Lung (tissue), 12 donors: ENCODE results near the gene G2E3. TPM values are rescaled to one million over a fixed set of nuclear protein-coding genes. Genes with fewer than 3 reads are reported as not detected.

ENCODE experiments used
- ATAC-seq: fragments of 200-7000 bp; cut with Tn5 transposase; one replicate; pipeline ENCODE4 v1.9.1; 2020; ENCODE audit warnings: moderate number of reproducible peaks; ENCODE audit not compliant: insufficient read depth, low FRiP score
- DNase-seq, 3 donors: peaks; one replicate each; pipeline ENCODE4 v3.0.0-alpha.2; 2013 to 2017
- H3K27ac ChIP-seq, 2 donors: one replicate each; pipeline ENCODE4 v1.5.1; 2013; ENCODE audit warnings: mild to moderate bottlenecking in 2 of 2, moderate library complexity in 2 of 2, control low read depth in 1 of 2, inconsistent platforms in 1 of 2, low read depth in 1 of 2, low read length in 1 of 2
- H3K27me3 ChIP-seq, 3 donors: one replicate each; pipeline ENCODE4 v1.5.1; 2013; ENCODE audit warnings: low read length in 2 of 3; ENCODE audit not compliant: control insufficient read depth in 3 of 3, insufficient read depth in 3 of 3
- H3K36me3 ChIP-seq, 4 donors: one replicate each; pipeline ENCODE4 v1.5.1; 2013; ENCODE audit warnings: low read length in 4 of 4, mild to moderate bottlenecking in 1 of 4, moderate library complexity in 1 of 4; ENCODE audit not compliant: control insufficient read depth in 4 of 4, insufficient read depth in 4 of 4
- H3K4me1 ChIP-seq, 5 donors: one replicate each; pipeline ENCODE4 v1.5.1; 2013; ENCODE audit warnings: low read length in 5 of 5, mild to moderate bottlenecking in 2 of 5, moderate library complexity in 1 of 5; ENCODE audit not compliant: control insufficient read depth in 5 of 5, insufficient read depth in 5 of 5
- H3K4me3 ChIP-seq: one replicate; pipeline ENCODE4 v1.5.1; 2013; ENCODE audit warnings: mild to moderate bottlenecking, control low read depth, moderate library complexity
- H3K9ac ChIP-seq, 2 donors: one replicate each; pipeline ENCODE4 v1.5.1; 2013; ENCODE audit warnings: low read length in 2 of 2, control low read depth in 1 of 2; ENCODE audit not compliant: insufficient read depth in 1 of 2
- H3K9me3 ChIP-seq, 4 donors: one replicate each; pipeline ENCODE4 v1.5.1; 2013; ENCODE audit warnings: low read length in 3 of 4, mild to moderate bottlenecking in 1 of 4, moderate library complexity in 1 of 4; ENCODE audit not compliant: control insufficient read depth in 4 of 4, insufficient read depth in 3 of 4
- WGBS, 2 donors: extraction: QIAGEN DNeasy Blood & Tissue Kit; methylation state at CpG; one replicate each; pipeline ENCODE4 v1.1.7; 2013; 5-methylcytosine and 5-hydroxymethylcytosine counted together
- polyA plus RNA-seq, 2 donors: library from polyadenylated mRNA; stranded (reverse); fragments of 200-250 nt; gene quantifications; one replicate each; pipeline ENCODE4 v1.2.1, GENCODE V29; 2013
- total RNA-seq, 2 donors: library from RNA; depleted of rRNA in 1 of 2; stranded (reverse); fragments of >200 nt in 1 of 2; gene quantifications; one replicate each; pipeline ENCODE4 v1.2.1, GENCODE V29; 2014 to 2021
- TF ChIP-seq, protein P1 (sequence below): IDR thresholded peaks from 2 replicates; pipeline ENCODE4 v1.5.1; 2012; ENCODE audit warnings: mild to moderate bottlenecking; ENCODE audit errors: control extremely low read depth, extremely low read depth
- donor health status: control.
- donor health status: control.
- donor health status: Bipolar disorder and iron deficiency.
- donor health status: healthy.
- donor health status: DM: yes; HTN: yes; CAD: no.

The G2E3 gene
- total and polyA plus RNA-seq, 4 donors: 3.8 to 24.5 (median 8.5) TPM

DNA sequence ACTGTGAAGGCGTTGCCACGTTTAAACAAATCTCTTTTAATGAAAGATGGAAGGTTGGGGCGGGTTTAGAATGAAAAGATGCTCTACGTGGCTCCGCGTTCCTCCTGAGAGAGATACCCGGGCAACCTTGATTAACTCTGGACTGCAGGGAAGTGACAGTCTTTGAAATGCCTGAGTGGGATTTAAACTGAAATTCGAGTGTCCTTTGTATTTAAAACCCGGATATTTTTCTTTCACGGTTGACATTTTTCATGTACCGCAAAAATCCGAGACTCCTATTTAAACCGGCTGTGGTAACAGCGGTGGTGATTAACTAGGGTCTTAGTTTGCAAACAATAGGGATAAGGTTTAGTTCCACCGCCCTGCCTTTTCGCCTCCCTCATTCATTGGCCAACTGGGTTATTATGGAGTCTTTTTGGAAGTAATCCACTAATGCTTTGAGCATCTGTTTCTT, 707 bp downstream of the G2E3 start:
- Histone ChIP-seq H3K4me1 (peaks cover 0 to 25% (median 6%) of the 10 kb centered on the region in 5 donors), H3K36me3 (peaks cover 0 to 5% (median under 1%) of the 10 kb centered on the region in 4 donors), H3K9ac (peak overlapping the region; percentile 7 to 94), H3K27ac (peak overlapping the region in 1 of 2 donors; percentile 17), H3K27me3 (no peaks in the 10 kb centered on the region), H3K4me3 (peak overlapping the region; percentile 68), H3K9me3 (no peaks in the 10 kb centered on the region)
- TF ChIP-seq, protein P1, sequence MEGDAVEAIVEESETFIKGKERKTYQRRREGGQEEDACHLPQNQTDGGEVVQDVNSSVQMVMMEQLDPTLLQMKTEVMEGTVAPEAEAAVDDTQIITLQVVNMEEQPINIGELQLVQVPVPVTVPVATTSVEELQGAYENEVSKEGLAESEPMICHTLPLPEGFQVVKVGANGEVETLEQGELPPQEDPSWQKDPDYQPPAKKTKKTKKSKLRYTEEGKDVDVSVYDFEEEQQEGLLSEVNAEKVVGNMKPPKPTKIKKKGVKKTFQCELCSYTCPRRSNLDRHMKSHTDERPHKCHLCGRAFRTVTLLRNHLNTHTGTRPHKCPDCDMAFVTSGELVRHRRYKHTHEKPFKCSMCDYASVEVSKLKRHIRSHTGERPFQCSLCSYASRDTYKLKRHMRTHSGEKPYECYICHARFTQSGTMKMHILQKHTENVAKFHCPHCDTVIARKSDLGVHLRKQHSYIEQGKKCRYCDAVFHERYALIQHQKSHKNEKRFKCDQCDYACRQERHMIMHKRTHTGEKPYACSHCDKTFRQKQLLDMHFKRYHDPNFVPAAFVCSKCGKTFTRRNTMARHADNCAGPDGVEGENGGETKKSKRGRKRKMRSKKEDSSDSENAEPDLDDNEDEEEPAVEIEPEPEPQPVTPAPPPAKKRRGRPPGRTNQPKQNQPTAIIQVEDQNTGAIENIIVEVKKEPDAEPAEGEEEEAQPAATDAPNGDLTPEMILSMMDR: no peak
- DNase-seq (peak; percentile 59 to 86 (median 81)), ATAC-seq (no peak)
- WGBS, 2 donors: 1% methylated on average over 16 of the region's 16 CpGs

DNA sequence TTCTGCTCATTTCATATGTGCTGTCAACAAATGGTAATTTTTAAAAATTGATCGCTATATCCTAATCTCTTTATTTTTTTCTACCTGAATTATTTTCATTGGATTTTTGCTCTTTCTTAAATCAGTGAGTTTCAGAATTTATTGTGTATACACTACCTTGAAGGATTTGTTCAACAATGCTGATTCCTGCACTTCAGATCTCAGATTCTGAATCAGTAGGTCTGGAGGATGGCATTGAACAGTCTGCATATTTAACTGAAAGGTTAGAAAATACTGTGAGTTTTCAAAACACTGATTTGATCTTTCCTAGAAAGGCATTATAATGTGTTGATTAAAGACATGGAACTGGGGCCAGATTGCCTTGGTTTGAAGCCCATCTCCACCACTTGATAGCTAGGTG, 1.6 kb downstream of the G2E3 start:
- H3K9ac ChIP-seq: peak overlapping the region in 1 of 2 donors; percentile 94
- no peak overlapping the region for H3K4me3 ChIP-seq
- WGBS, 2 donors: 89 to 93% methylated on average over 1 of the region's 1 CpG
- ATAC-seq: no peak
- TF ChIP-seq, protein P1: no peak
- H3K27ac ChIP-seq: no peak overlapping the region
- H3K4me1 ChIP-seq: peaks cover 0 to 25% (median 6%) of the 10 kb centered on the region in 5 donors
- H3K9me3 ChIP-seq: no peaks in the 10 kb centered on the region
- H3K36me3 ChIP-seq: peaks cover 0 to 5% (median under 1%) of the 10 kb centered on the region in 4 donors
- H3K27me3 ChIP-seq: no peaks in the 10 kb centered on the region
- DNase-seq: no peak

DNA sequence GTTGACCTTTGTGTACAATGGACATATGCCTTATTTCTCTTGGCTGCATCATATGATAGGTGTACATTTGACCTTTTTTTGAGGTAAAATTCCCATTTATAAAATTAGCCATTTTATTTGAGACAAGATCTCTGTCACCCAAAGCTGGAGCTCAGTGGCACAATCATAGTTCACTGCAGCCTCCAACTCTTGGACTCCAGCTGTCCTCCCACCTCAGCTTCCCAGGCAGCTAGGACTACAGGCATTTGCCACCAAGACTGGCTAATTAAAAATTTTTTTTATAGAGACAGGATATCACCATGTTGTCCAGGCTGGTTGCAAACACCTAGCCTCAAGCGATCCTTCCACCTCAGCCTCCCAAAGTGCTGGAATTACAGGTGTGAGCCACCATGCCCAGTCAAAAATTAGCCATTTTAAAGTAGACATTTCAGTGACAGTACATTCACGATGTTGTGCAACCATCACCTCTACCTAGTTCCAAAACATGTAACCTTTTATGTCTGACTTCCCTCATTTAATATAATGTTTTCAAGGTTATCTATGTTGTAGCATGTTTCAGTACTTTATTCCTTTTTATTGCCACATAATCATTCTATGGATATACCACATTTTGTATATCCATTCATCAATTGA, 5.4 kb downstream of the G2E3 start:
- TF ChIP-seq, protein P1: no peak
- Histone ChIP-seq H3K27me3 (no peaks in the 10 kb centered on the region), H3K4me1 (peaks cover 0 to 20% (median 6%) of the 10 kb centered on the region in 5 donors), H3K9me3 (no peaks in the 10 kb centered on the region), H3K4me3 (no peak overlapping the region), H3K36me3 (peaks cover 0 to 5% (median under 1%) of the 10 kb centered on the region in 4 donors), H3K27ac (no peak overlapping the region), H3K9ac (no peak overlapping the region)
- 97 to 98% methylated on average over 2 of the region's 2 CpGs for WGBS, 2 donors
- ATAC-seq (no peak), DNase-seq (no peak)
